GM10266 (cell line): ENCODE data around the gene SMAD2.
"Not testable (repeated sequence)": the region's sequence is repeated elsewhere in the genome, so short reads cannot be mapped to it uniquely, and the experiment has no call there.

Experiments used
- DNase-seq: peaks from one replicate; pipeline ENCODE4 v3.0.0; 2012; ENCODE audit errors: extremely low spot score
- TF ChIP-seq, protein P1 (sequence below): IDR thresholded peaks from 2 replicates; pipeline ENCODE4 v1.5.1; 2012; ENCODE audit warnings: mild to moderate bottlenecking, low read depth; ENCODE audit not compliant: control insufficient read depth, insufficient read depth; ENCODE audit errors: missing control alignments

SMAD2 gene

DNA sequence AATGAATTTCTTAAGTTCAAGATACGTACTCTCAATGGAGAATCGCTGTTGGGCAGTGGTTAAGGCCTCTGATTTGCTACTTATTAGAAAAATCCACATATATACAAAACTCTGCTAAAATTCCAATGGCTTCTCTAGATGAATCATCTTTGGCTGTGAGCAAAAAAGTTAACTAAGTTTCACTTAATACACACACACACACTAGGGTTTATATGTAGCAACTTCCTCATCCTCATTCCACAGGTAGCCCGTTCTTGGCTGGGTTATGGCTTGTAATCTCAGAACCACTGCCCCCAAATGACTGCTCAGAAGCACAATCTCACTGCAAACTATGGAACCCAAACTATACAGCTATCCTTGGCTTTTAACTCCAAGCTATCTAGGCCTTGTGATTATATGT, 99.7 kb downstream of the SMAD2 start:
- no peak for DNase-seq
- TF ChIP-seq, protein P1, sequence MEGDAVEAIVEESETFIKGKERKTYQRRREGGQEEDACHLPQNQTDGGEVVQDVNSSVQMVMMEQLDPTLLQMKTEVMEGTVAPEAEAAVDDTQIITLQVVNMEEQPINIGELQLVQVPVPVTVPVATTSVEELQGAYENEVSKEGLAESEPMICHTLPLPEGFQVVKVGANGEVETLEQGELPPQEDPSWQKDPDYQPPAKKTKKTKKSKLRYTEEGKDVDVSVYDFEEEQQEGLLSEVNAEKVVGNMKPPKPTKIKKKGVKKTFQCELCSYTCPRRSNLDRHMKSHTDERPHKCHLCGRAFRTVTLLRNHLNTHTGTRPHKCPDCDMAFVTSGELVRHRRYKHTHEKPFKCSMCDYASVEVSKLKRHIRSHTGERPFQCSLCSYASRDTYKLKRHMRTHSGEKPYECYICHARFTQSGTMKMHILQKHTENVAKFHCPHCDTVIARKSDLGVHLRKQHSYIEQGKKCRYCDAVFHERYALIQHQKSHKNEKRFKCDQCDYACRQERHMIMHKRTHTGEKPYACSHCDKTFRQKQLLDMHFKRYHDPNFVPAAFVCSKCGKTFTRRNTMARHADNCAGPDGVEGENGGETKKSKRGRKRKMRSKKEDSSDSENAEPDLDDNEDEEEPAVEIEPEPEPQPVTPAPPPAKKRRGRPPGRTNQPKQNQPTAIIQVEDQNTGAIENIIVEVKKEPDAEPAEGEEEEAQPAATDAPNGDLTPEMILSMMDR, result no peak

DNA sequence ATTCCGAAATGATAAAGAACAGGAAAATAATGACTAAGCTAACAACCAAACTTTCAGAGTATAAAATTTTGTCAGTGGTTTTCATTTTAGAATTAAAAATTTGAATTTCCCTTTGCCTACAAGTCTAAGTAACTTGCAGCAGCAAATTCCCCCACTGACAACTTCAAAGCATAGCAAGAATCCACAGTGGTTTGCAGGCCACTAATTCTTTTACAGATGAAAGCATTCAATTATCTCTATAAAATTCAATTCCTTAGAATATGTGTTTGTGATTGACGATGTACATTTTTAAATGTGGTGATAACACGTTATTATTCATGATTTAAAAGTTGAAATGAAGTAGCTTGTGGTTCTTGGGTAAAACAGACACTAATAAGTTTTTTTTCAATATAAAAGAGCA, 100.6 kb downstream of the SMAD2 start:
- TF ChIP-seq, protein P1, result no peak
- no peak for DNase-seq

- not testable (repeated sequence) for DNase-seq
These were observed 102.4 kb downstream of the SMAD2 start for GRCh38 chr18:47828031-47828430.

DNA sequence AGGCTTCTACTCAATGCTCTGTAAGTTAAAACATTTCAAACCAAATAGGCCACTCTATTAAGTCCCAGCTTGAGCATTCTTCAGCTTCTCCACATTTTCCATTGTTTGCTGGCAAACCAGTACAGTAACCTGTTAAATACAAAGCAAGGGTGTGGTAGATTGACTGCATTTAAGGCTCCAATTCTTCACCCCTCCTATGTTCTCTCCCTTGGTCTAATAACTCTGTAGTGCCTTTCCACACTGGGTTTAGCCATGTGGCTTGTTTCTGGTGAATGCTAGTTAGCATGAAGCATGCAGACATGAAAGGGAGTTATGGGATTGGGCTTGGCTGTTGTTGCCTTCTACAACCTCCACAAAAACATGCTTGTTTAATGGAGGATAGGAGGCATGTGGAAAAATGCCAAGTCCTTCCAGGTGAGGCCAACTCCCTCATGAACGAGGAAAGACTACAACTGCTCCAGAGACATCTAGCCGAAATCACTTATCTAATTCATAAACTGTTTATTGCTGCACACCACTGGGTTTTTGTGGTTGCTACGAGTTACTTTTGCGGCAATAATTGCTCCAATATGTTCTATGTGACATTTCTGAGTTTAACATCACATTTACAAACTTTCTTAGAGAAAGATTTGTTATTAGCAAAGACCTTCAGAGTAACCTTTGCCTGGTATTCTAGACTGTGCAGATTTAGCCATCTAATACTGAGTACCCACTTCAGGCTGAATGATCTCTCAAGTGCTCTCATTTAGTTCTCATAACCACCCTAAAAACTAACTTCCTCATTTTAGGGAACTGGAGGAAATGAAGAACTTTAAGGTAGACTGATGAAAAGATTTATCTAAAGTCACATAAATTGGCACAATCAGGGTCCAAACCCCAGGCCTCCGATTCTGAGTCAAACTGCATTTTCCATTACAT, 104.0 kb downstream of the SMAD2 start:
- DNase-seq, result no peak
- TF ChIP-seq, protein P1, result no peak

- DNase-seq, result no peak
- TF ChIP-seq, protein P1, result no peak
These were observed 109.1 kb downstream of the SMAD2 start for GRCh38 chr18:47821314-47821713.

GRCh38 chr18:47817795-47818077, 112.7 kb downstream of the SMAD2 start:
- TF ChIP-seq, protein P1, result no peak
- DNase-seq, result no peak

GRCh38 chr18:47817017-47817794, 113.3 kb downstream of the SMAD2 start:
- TF ChIP-seq, protein P1, result no peak
- no peak for DNase-seq
